HEK293 (cell line): Measurements from ENCODE around the gene MYH2.

ENCODE experiments used
- CTCF ChIA-PET: fragments of 350-600 bp; formaldehyde crosslinking; extraction: SDS; loops from one replicate; lab custom pipeline; 2021; ENCODE audit warnings: antibody characterized with exemption; lab: Yijun Ruan, JAX
- POLR2A ChIA-PET: fragments of 300-600 bp; formaldehyde crosslinking; extraction: SDS; loops from one replicate; lab custom pipeline; 2020; ENCODE audit warnings: antibody characterized with exemption, inconsistent platforms; lab: Yijun Ruan, JAX
- H3K27ac ChIP-seq: fragments of 200-500 bp; sonication (Bioruptor generic); 2 replicates; pipeline ENCODE4 v1.5.1; 2014; ENCODE audit warnings: low read depth, low read length, control low read depth, inconsistent platforms; ENCODE audit errors: extremely low read depth
- H3K36me3 ChIP-seq, 2 experiments: fragments of 200-500 bp in 1 of 2; sonication (Bioruptor generic) in 1 of 2; 1 replicate in 1 of 2; 2 replicates in 1 of 2; pipeline ENCODE4 v1.5.1; 2014 to 2017; ENCODE audit warnings: inconsistent platforms in 2 of 2, low read length in 2 of 2; ENCODE audit not compliant: control insufficient read depth in 2 of 2, insufficient read depth in 1 of 2
- H3K4me1 ChIP-seq: fragments of 200-500 bp; sonication (Bioruptor generic); 2 replicates; pipeline ENCODE4 v1.5.1; 2014; ENCODE audit warnings: mild to moderate bottlenecking, low read length, inconsistent platforms; ENCODE audit not compliant: control insufficient read depth, insufficient read depth
- H3K4me3 ChIP-seq: 2 replicates; pipeline ENCODE4 v1.5.1; 2011; ENCODE audit warnings: low read depth, mild to moderate bottlenecking, control low read depth, low read length, moderate library complexity
- H3K9me3 ChIP-seq: fragments of 200-500 bp; sonication (Bioruptor generic); 2 replicates; pipeline ENCODE4 v1.5.1; 2014; ENCODE audit warnings: low read depth, low read length, inconsistent platforms; ENCODE audit not compliant: control insufficient read depth, insufficient read depth
- GLI4 ChIP-seq: fragments of 450-650 bp; formaldehyde crosslinking; IDR thresholded peaks from 2 replicates; pipeline ENCODE4 v1.5.1; 2016; ENCODE audit warnings: missing biosample characterization, missing genetic modification characterization
- PRDM10 ChIP-seq: fragments of 450-650 bp; formaldehyde crosslinking; IDR thresholded peaks from 2 replicates; pipeline ENCODE4 v1.5.1; 2016; ENCODE audit warnings: missing biosample characterization, missing genetic modification characterization
- ZFP41 ChIP-seq: fragments of 450-650 bp; formaldehyde crosslinking; IDR thresholded peaks from 2 replicates; pipeline ENCODE4 v1.5.1; 2016; ENCODE audit warnings: missing biosample characterization, missing genetic modification characterization, borderline replicate concordance
- ZNF133 ChIP-seq: fragments of 450-650 bp; formaldehyde crosslinking; IDR thresholded peaks from 2 replicates; pipeline ENCODE4 v1.5.1; 2016; ENCODE audit warnings: missing biosample characterization, missing genetic modification characterization
- ZNF174 ChIP-seq: fragments of 450-650 bp; formaldehyde crosslinking; IDR thresholded peaks from 2 replicates; pipeline ENCODE4 v1.5.0; 2017; ENCODE audit warnings: missing biosample characterization, mild to moderate bottlenecking, missing genetic modification characterization
- ZNF26 ChIP-seq: fragments of 450-650 bp; formaldehyde crosslinking; IDR thresholded peaks from 2 replicates; pipeline ENCODE4 v1.5.1; 2016; ENCODE audit warnings: missing biosample characterization, missing genetic modification characterization
- ZNF394 ChIP-seq: fragments of 450-650 bp; formaldehyde crosslinking; IDR thresholded peaks from 2 replicates; pipeline ENCODE4 v1.5.1; 2016; ENCODE audit warnings: missing biosample characterization, missing genetic modification characterization, mild to moderate bottlenecking, moderate library complexity, borderline replicate concordance
- ZNF473 ChIP-seq: fragments of 450-650 bp; formaldehyde crosslinking; IDR thresholded peaks from 2 replicates; pipeline ENCODE4 v1.5.1; 2017; ENCODE audit warnings: missing biosample characterization, missing genetic modification characterization
- ZNF510 ChIP-seq: fragments of 450-650 bp; formaldehyde crosslinking; IDR thresholded peaks from 2 replicates; pipeline ENCODE4 v1.5.1; 2018; ENCODE audit warnings: mild to moderate bottlenecking, missing genetic modification characterization, missing biosample characterization; ENCODE audit not compliant: insufficient replicate concordance
- ZNF530 ChIP-seq: fragments of 450-650 bp; formaldehyde crosslinking; IDR thresholded peaks from 2 replicates; pipeline ENCODE4 v1.5.1; 2016; ENCODE audit warnings: low read depth, missing biosample characterization, missing genetic modification characterization
- ZNF555 ChIP-seq: fragments of 450-650 bp; formaldehyde crosslinking; conservative IDR thresholded peaks from 2 replicates; pipeline ENCODE4 v1.5.1; 2017; ENCODE audit warnings: missing biosample characterization, mild to moderate bottlenecking, missing genetic modification characterization, inconsistent platforms
- ZNF596 ChIP-seq: fragments of 450-650 bp; IDR thresholded peaks from 2 replicates; pipeline ENCODE4 v1.5.0; 2018; ENCODE audit warnings: missing biosample characterization, mild to moderate bottlenecking, missing genetic modification characterization, moderate library complexity
- ZNF843 ChIP-seq: fragments of 450-650 bp; formaldehyde crosslinking; IDR thresholded peaks from 2 replicates; pipeline ENCODE4 v1.5.1; 2016; ENCODE audit warnings: missing biosample characterization, missing genetic modification characterization
- ZSCAN18 ChIP-seq: fragments of 450-650 bp; formaldehyde crosslinking; IDR thresholded peaks from 2 replicates; pipeline ENCODE4 v1.5.1; 2016; ENCODE audit warnings: missing biosample characterization, missing genetic modification characterization
- TF ChIP-seq, protein P1 (sequence below): fragments of 450-650 bp; formaldehyde crosslinking; IDR thresholded peaks from 2 replicates; pipeline ENCODE4 v1.5.1; 2016; ENCODE audit warnings: missing biosample characterization, missing genetic modification characterization
- TF ChIP-seq, protein P2 (sequence below): fragments of 450-650 bp; IDR thresholded peaks from 2 replicates; pipeline ENCODE4 v1.5.1; 2018; ENCODE audit warnings: missing biosample characterization, mild to moderate bottlenecking, missing genetic modification characterization

Gene MYH2

GRCh38 chr17:10526517-10526916 is 22.9 kb downstream of the MYH2 start:
- CTCF ChIA-PET: interaction anchor here (1.1 to 1.4 kb wide), 4 partner anchors 8 to 120 kb away, joined by 3 to 4 read pairs (median 3); no protein-coding TSS in a partner anchor
- no peaks in the 10 kb centered on the region for H3K4me1 ChIP-seq
- no peaks in the 10 kb centered on the region for H3K9me3 ChIP-seq
- no peak overlapping the region for H3K4me3 ChIP-seq
- TF ChIP-seq ZNF174 (tag by site-specific recombination) (no peak), ZNF596 (no peak), ZNF26 (tag by site-specific recombination) (no peak), ZNF555 (tag by site-specific recombination) (no peak), GLI4 (tag by site-specific recombination) (no peak), ZNF510 (tag by site-specific recombination) (no peak), ZNF473 (tag by site-specific recombination) (no peak), ZNF133 (no peak), ZNF843 (no peak), ZNF394 (no peak), ZFP41 (tag by site-specific recombination) (no peak), ZSCAN18 (tag by site-specific recombination) (no peak)
- TF ChIP-seq, protein P1, sequence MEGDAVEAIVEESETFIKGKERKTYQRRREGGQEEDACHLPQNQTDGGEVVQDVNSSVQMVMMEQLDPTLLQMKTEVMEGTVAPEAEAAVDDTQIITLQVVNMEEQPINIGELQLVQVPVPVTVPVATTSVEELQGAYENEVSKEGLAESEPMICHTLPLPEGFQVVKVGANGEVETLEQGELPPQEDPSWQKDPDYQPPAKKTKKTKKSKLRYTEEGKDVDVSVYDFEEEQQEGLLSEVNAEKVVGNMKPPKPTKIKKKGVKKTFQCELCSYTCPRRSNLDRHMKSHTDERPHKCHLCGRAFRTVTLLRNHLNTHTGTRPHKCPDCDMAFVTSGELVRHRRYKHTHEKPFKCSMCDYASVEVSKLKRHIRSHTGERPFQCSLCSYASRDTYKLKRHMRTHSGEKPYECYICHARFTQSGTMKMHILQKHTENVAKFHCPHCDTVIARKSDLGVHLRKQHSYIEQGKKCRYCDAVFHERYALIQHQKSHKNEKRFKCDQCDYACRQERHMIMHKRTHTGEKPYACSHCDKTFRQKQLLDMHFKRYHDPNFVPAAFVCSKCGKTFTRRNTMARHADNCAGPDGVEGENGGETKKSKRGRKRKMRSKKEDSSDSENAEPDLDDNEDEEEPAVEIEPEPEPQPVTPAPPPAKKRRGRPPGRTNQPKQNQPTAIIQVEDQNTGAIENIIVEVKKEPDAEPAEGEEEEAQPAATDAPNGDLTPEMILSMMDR (tag by site-specific recombination): no peak
- TF ChIP-seq, protein P2, sequence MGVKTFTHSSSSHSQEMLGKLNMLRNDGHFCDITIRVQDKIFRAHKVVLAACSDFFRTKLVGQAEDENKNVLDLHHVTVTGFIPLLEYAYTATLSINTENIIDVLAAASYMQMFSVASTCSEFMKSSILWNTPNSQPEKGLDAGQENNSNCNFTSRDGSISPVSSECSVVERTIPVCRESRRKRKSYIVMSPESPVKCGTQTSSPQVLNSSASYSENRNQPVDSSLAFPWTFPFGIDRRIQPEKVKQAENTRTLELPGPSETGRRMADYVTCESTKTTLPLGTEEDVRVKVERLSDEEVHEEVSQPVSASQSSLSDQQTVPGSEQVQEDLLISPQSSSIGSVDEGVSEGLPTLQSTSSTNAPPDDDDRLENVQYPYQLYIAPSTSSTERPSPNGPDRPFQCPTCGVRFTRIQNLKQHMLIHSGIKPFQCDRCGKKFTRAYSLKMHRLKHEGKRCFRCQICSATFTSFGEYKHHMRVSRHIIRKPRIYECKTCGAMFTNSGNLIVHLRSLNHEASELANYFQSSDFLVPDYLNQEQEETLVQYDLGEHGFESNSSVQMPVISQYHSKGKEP (tag by site-specific recombination): no peak
- H3K36me3 ChIP-seq: no peaks in the 10 kb centered on the region
- POLR2A ChIA-PET: no interaction called here
- H3K27ac ChIP-seq: no peak overlapping the region

GRCh38 chr17:10523064-10523463 is 26.4 kb downstream of the MYH2 start:
- ChIA-PET CTCF (interaction anchor here (0.7 to 2.5 kb wide), 3 partner anchors 13 to 95 kb away, joined by 3 to 13 read pairs (median 3); no protein-coding TSS in a partner anchor), POLR2A (no interaction called here)
- Histone ChIP-seq H3K4me3 (no peak overlapping the region), H3K9me3 (no peaks in the 10 kb centered on the region), H3K4me1 (no peaks in the 10 kb centered on the region)
- TF ChIP-seq ZNF530 (tag by site-specific recombination): no peak
- TF ChIP-seq, all 188 proteins: peak for 0
- H3K36me3 ChIP-seq: no peaks in the 10 kb centered on the region
- H3K27ac ChIP-seq: no peak overlapping the region

- no peak overlapping the region for H3K27ac ChIP-seq
- POLR2A ChIA-PET: no interaction called here
- CTCF ChIA-PET: interaction anchor here (0.6 to 1.6 kb wide), 2 partner anchors 12 to 41 kb away, joined by 3 to 5 read pairs; no protein-coding TSS in a partner anchor
- H3K4me1 ChIP-seq: no peaks in the 10 kb centered on the region
- H3K9me3 ChIP-seq: no peaks in the 10 kb centered on the region
- no peaks in the 10 kb centered on the region for H3K36me3 ChIP-seq
- no peak overlapping the region for H3K4me3 ChIP-seq
- no peak for TF ChIP-seq PRDM10
These were observed 27.5 kb downstream of the MYH2 start for GRCh38 chr17:10521949-10522348.
